Heart left ventricle (tissue), 16 donors: ENCODE measurements around the gene GPR139. TPM values are rescaled to one million over a fixed set of nuclear protein-coding genes. Genes with fewer than 3 reads are reported as not detected.

ENCODE experiments used
- ATAC-seq, 4 donors: fragments of 200-7000 bp; cut with Tn5 transposase; one replicate each; pipeline ENCODE4 v1.9.1; 2020 to 2022; ENCODE audit warnings: moderate library complexity in 4 of 4, mild to moderate bottlenecking in 3 of 4, moderate number of reproducible peaks in 1 of 4
- DNase-seq, 5 donors: peaks; one replicate each; pipeline ENCODE4 v3.0.0-alpha.2; 2020
- H3K27ac ChIP-seq, 12 donors: fragments of 200-600 bp; sonication (generic) in 4 of 12; one replicate each; pipeline versions ENCODE4 v1.5.0 to v1.8.0; 2016 to 2022; ENCODE audit warnings: mild to moderate bottlenecking in 2 of 12
- H3K27me3 ChIP-seq, 9 donors: fragments of 200-600 bp; sonication (generic) in 2 of 9; one replicate each; pipeline versions ENCODE4 v1.5.1 to v1.8.0; 2016 to 2022; ENCODE audit warnings: mild to moderate bottlenecking in 3 of 9
- H3K36me3 ChIP-seq, 9 donors: fragments of 200-600 bp; sonication (generic) in 2 of 9; one replicate each; pipeline versions ENCODE4 v1.5.0 to v1.8.0; 2018 to 2022; ENCODE audit warnings: mild to moderate bottlenecking in 2 of 9
- H3K4me1 ChIP-seq, 12 donors: fragments of 200-600 bp; sonication (generic) in 4 of 12; one replicate each; pipeline versions ENCODE4 v1.5.0 to v1.8.0; 2016 to 2022; ENCODE audit warnings: mild to moderate bottlenecking in 3 of 12
- H3K4me3 ChIP-seq, 12 donors: fragments of 200-600 bp; sonication (generic) in 4 of 12; one replicate each; pipeline versions ENCODE4 v1.5.0 to v1.8.0; 2017 to 2022; ENCODE audit warnings: mild to moderate bottlenecking in 9 of 12, moderate library complexity in 4 of 12
- H3K9me3 ChIP-seq, 12 donors: fragments of 200-600 bp; sonication (generic) in 4 of 12; one replicate each; pipeline versions ENCODE4 v1.5.0 to v1.8.0; 2016 to 2022; ENCODE audit warnings: mild to moderate bottlenecking in 1 of 12
- POLR2A ChIP-seq, 2 donors: fragments of 450-650 bp; IDR thresholded peaks; one replicate each; pipeline ENCODE4 v1.6.1; 2017; ENCODE audit warnings: antibody characterized with exemption in 2 of 2, mild to moderate bottlenecking in 2 of 2, moderate library complexity in 2 of 2
- WGBS, 4 donors: extraction: QIAGEN DNeasy Blood & Tissue Kit in 2 of 4; methylation state at CpG; one replicate each; pipeline versions ENCODE4 v1.1.5 to v1.1.7; 2013 to 2018; 5-methylcytosine and 5-hydroxymethylcytosine counted together
- intact Hi-C, 10 donors: fragments of 100-400 bp; cut with DNase I; formaldehyde crosslinking; loops; one replicate each; pipeline versions ENCODE4 v1.11.1 to v1.14.2; 2022
- polyA plus RNA-seq, 2 donors: library from polyadenylated mRNA; stranded (reverse); fragments of 200-250 nt; gene quantifications; one replicate each; pipeline ENCODE4 v1.2.3, GENCODE V29; 2013
- total RNA-seq, 9 donors: library from RNA; depleted of rRNA in 2 of 9; stranded (reverse); fragments of >200 nt in 2 of 9; fragmentation: NEBNext Ultra II Directional in 3 of 9; extraction: Animal tissue kit (Norgen Biotek cat#: 25700) in 3 of 9; gene quantifications; one replicate each; pipeline versions ENCODE4 v1.1.0 to v1.2.4, GENCODE V29; 2016 to 2023
- TF ChIP-seq, protein P1 (sequence below), 12 donors: fragments of 200-600 bp; sonication (generic) in 4 of 12; IDR thresholded peaks; one replicate each; pipeline versions ENCODE4 v1.5.0 to v1.8.0; 2018 to 2022; ENCODE audit warnings: antibody characterized with exemption in 12 of 12, mild to moderate bottlenecking in 5 of 12
- donor health status: ischemic (EF 13 %, LVEDD 7.1; RV severe dilation, severe dysfunction).
- donor health status: healthy with polysubstance abuse.
- donor health status: DM: no; HTN: yes; CAD: no.
- donor health status: DM: no; HTN: no; CAD: no.
- donor health status: ischemic (EF 25% LVEDD 6.9; RV normal size, moderate dysfunction).
- donor health status: ischemic (EF 25% LVEDD 5.7; RV mildly dilated, moderate dysfunction).
- donor health status: healthy.
- donor health status: DM: yes; HTN: yes; CAD: no.
- donor health status: ischemic (EF 35%, LVEDD 5.7; RV mildly dilated, moderate dysfunction).
- donor health status: nonischemic (EF 11% LVEDD 7.7; RV severe dilation, severe dysfunction).
- donor health status: DM: yes; HTN: yes; CAD: no.
- donor health status: PGD.
- donor health status: ischemic (EF 29% LVEDD 5.4; RV normal size, mild dysfunction).
- donor health status: nonischemic (EF 23%, LVEDD 6.1; RV moderate dilation, normal function).

GPR139 gene
- total and polyA plus RNA-seq, 11 donors, result not detected

GRCh38 chr16:20020976-20021375, 52.7 kb downstream of the GPR139 start:
- no peak for TF ChIP-seq POLR2A (IDR thresholded peaks at IDR 0.05)
- TF ChIP-seq, protein P1, sequence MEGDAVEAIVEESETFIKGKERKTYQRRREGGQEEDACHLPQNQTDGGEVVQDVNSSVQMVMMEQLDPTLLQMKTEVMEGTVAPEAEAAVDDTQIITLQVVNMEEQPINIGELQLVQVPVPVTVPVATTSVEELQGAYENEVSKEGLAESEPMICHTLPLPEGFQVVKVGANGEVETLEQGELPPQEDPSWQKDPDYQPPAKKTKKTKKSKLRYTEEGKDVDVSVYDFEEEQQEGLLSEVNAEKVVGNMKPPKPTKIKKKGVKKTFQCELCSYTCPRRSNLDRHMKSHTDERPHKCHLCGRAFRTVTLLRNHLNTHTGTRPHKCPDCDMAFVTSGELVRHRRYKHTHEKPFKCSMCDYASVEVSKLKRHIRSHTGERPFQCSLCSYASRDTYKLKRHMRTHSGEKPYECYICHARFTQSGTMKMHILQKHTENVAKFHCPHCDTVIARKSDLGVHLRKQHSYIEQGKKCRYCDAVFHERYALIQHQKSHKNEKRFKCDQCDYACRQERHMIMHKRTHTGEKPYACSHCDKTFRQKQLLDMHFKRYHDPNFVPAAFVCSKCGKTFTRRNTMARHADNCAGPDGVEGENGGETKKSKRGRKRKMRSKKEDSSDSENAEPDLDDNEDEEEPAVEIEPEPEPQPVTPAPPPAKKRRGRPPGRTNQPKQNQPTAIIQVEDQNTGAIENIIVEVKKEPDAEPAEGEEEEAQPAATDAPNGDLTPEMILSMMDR (IDR thresholded peaks at IDR 0.05), result no peak
- no peak overlapping the region for H3K4me3 ChIP-seq
- H3K36me3 ChIP-seq, result no peaks in the 10 kb centered on the region
- DNase-seq (no peak), ATAC-seq (no peak)
- 76 to 88% (median 81%) methylated on average over 2 of the region's 2 CpGs for WGBS, 4 donors
- peaks cover 0 to 4% (median 0%) of the 10 kb centered on the region in 9 donors for H3K27me3 ChIP-seq
- H3K4me1 ChIP-seq, result no peaks in the 10 kb centered on the region
- intact Hi-C loops, result no loop called here
- H3K27ac ChIP-seq, result no peak overlapping the region
- peaks cover 0 to 5% (median 0%) of the 10 kb centered on the region in 12 donors for H3K9me3 ChIP-seq

DNA sequence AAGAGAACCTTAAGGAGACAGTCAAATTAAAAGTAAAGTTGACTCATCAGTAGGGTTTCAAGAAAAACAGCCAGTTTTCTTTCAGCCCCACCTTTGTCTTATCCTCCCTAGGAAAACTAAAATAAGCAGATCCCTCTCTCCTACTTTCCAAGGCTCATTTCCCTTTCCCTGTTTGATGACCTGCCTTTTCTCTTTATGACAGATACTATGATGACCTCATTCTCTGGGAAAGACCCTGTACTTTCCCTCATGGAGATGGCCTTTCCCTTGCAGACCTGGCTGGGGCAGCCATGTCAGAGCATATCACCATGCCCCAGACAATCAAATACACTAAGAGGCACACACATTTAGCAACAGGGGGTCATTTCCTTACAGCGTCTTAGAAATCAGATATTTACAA, 53.6 kb downstream of the GPR139 start:
- H3K4me1 ChIP-seq, result no peaks in the 10 kb centered on the region
- intact Hi-C loops, result no loop called here
- H3K36me3 ChIP-seq, result no peaks in the 10 kb centered on the region
- H3K27ac ChIP-seq, result no peak overlapping the region
- H3K4me3 ChIP-seq, result no peak overlapping the region
- peaks cover 0 to 4% (median 0%) of the 10 kb centered on the region in 9 donors for H3K27me3 ChIP-seq
- 38 to 53% (median 45%) methylated on average over 1 of the region's 1 CpG for WGBS, 4 donors
- ATAC-seq, result no peak
- DNase-seq, result no peak
- no peak for TF ChIP-seq POLR2A (IDR thresholded peaks at IDR 0.05)
- TF ChIP-seq, protein P1 (IDR thresholded peaks at IDR 0.05), result no peak
- H3K9me3 ChIP-seq, result peaks cover 0 to 5% (median 0%) of the 10 kb centered on the region in 12 donors

DNA sequence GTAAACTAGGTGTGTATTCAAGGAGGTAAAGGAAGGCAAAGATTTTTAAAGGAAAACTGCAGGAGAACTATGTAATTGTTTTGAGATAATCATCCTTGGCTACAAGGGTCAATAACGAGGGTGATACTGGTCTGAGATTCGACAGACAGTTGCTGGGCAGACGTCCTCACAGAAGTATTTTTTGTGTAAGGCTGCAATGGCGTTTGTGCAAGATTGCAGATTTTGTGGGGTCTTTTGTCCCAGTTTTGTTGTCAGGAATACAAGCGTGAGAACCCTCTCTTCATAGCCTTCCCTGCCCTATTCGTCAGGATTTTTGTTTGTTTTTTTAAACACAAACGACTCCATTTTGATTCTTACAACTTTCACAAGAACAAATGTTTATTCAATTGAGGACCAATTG, 57.5 kb downstream of the GPR139 start:
- peaks cover 0 to 20% (median 0%) of the 10 kb centered on the region in 9 donors for H3K27me3 ChIP-seq
- H3K4me1 ChIP-seq, result no peaks in the 10 kb centered on the region
- DNase-seq (no peak), ATAC-seq (no peak)
- peaks cover 0 to 5% (median 0%) of the 10 kb centered on the region in 12 donors for H3K9me3 ChIP-seq
- intact Hi-C loops, result loop anchor here in 1 of 10 donors (10.0 kb wide), 1 partner anchor 61 kb away; no protein-coding TSS in a partner anchor
- no peak overlapping the region for H3K27ac ChIP-seq
- WGBS, 4 donors, result 40 to 47% (median 44%) methylated on average over 7 of the region's 7 CpGs
- TF ChIP-seq, protein P1 (IDR thresholded peaks at IDR 0.05), result no peak
- H3K36me3 ChIP-seq, result no peaks in the 10 kb centered on the region
- H3K4me3 ChIP-seq, result no peak overlapping the region

GRCh38 chr16:20004931-20005330, 68.8 kb downstream of the GPR139 start:
- Histone ChIP-seq H3K27ac (no peak overlapping the region), H3K27me3 (peaks cover 0 to 19% (median 0%) of the 10 kb centered on the region in 9 donors), H3K4me3 (no peak overlapping the region), H3K36me3 (no peaks in the 10 kb centered on the region), H3K4me1 (no peaks in the 10 kb centered on the region), H3K9me3 (peaks cover 0 to 15% (median 0%) of the 10 kb centered on the region in 12 donors)
- DNase-seq (no peak), ATAC-seq (no peak)
- WGBS, 4 donors, result 41 to 50% (median 45%) methylated on average over 3 of the region's 3 CpGs
- intact Hi-C loops, result no loop called here
- no peak for TF ChIP-seq POLR2A (IDR thresholded peaks at IDR 0.05)
- TF ChIP-seq, protein P1 (IDR thresholded peaks at IDR 0.05), result no peak
